Hindlimb muscle (tissue), 1 donor: ENCODE data around the gene ANXA3. TPM values are rescaled to one million over a fixed set of nuclear protein-coding genes. Genes with fewer than 3 reads are reported as not detected.
A peak's percentile ranks its signal among the peaks of the same experiment; 100 is the strongest.

Source experiments
- DNase-seq: peaks from one replicate; pipeline ENCODE4 v3.0.0-alpha.2; 2013
- polyA plus RNA-seq: library from polyadenylated mRNA; unstranded; fragments of 120-200 nt; gene quantifications from one replicate; pipeline ENCODE4 v1.2.1, GENCODE V29; 2013; ENCODE audit not compliant: insufficient read length

ANXA3 gene
- polyA plus RNA-seq, 1 donor, result 5.6 TPM

GRCh38 chr4:78612398-78613178 is 61.0 kb downstream of the ANXA3 start:
- DNase-seq, result no peak

GRCh38 chr4:78613522-78614321 is 62.2 kb downstream of the ANXA3 start:
- no peak for DNase-seq

GRCh38 chr4:78616046-78616498 is 64.5 kb downstream of the ANXA3 start:
- DNase-seq, result no peak

GRCh38 chr4:78618436-78618835 is 66.9 kb downstream of the ANXA3 start:
- no peak for DNase-seq

GRCh38 chr4:78621395-78621794 is 69.8 kb downstream of the ANXA3 start:
- no peak for DNase-seq

- DNase-seq, result no peak
Observed at GRCh38 chr4:78622253-78622979, 70.8 kb downstream of the ANXA3 start.

- DNase-seq, result no peak
Observed at GRCh38 chr4:78624048-78624447, 72.5 kb downstream of the ANXA3 start.

GRCh38 chr4:78625073-78625472 is 73.5 kb downstream of the ANXA3 start:
- DNase-seq, result no peak

- DNase-seq, result no peak
Observed at GRCh38 chr4:78627046-78627965, 75.7 kb downstream of the ANXA3 start.

GRCh38 chr4:78627966-78628678 is 76.6 kb downstream of the ANXA3 start:
- DNase-seq, result no peak

GRCh38 chr4:78629991-78630541 is 78.5 kb downstream of the ANXA3 start:
- DNase-seq, result no peak

- no peak for DNase-seq
Observed at GRCh38 chr4:78630615-78631014, 79.0 kb downstream of the ANXA3 start.

- no peak for DNase-seq
Observed at GRCh38 chr4:78634011-78634664, 82.6 kb downstream of the ANXA3 start.

GRCh38 chr4:78638337-78639172 is 87.0 kb downstream of the ANXA3 start:
- DNase-seq, result no peak

- DNase-seq, result no peak
Observed at GRCh38 chr4:78640714-78641113, 89.1 kb downstream of the ANXA3 start.

GRCh38 chr4:78642934-78643333 is 91.4 kb downstream of the ANXA3 start:
- no peak for DNase-seq

GRCh38 chr4:78644063-78644691 is 92.6 kb downstream of the ANXA3 start:
- no peak for DNase-seq

GRCh38 chr4:78644744-78645330 is 93.3 kb downstream of the ANXA3 start:
- DNase-seq, result peak; percentile 56
